ENCODE data around the gene C8B.

The C8B gene

GRCh38 chr1:56965916-56966697 lies at the start of gene C8B:
Gene C8B (minus strand): TSS chr1:56966015. CDS start chr1:56965948, 67 bp downstream.
- DNase-seq (ENCODE audit: low read depth): no peak

DNA sequence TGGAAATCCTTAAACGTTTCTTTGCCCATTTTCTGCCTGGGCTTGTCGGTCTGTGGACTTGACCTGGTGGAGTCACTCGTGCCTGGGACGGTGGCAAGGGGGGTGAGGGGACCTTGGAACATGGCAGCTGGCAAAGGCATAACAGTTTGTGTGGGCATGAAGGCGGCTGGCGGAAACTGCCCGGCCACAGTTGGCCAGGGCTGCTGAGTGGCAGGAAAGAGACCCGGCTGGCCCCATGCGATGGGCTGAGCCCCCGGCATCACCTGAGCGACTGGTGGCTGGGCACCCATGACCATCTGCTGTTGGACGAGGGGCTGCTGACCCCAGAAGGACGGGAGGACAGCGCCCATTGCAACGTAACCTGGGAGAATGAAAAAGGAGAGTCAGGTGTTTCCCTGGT lies 49.3 kb upstream of the C8B start:
- no peak for DNase-seq (ENCODE audit: low read depth)

DNA sequence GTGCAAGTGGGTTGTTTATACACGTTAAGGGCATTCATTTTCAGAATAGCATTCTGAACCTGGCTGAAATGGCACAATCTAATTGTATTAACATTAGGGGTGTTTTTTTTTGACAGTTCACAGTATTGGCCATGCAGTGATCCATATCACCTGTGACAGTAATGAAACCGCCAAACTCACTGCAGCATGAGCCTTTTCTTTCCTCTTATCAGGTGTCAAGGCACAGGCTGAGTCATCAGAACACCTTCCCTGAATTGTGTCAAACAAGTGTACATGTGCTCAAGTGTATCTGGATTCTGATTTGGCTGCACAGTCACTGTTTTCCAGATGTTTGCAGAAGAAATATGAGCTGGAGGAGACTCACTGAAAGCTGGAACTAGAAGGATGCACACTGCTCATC lies 47.7 kb upstream of the C8B start:
- DNase-seq (ENCODE audit: low read depth): no peak

DNA sequence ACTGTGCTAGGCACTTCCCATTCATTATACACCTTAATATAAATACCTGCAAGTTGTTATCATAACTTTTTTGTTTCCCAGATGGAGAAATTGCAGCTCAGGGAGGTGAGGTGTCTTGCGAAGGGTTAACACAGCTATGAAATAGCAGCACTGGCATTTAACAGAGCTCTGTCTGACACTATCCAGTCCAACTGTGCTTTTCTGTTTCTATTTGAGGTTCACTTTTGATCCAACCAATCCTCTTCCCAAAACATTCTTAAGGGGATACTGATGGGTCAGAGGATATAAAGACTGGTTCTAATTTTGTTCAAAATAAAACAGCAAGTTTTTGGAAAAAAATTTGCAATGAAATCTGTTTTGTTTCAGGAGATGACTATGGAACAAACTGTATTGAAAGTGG lies 46.5 kb upstream of the C8B start:
- DNase-seq (ENCODE audit: low read depth): no peak

- DNase-seq (ENCODE audit: low read depth): no peak
Measured at GRCh38 chr1:57010511-57010910, 44.7 kb upstream of the C8B start.

DNA sequence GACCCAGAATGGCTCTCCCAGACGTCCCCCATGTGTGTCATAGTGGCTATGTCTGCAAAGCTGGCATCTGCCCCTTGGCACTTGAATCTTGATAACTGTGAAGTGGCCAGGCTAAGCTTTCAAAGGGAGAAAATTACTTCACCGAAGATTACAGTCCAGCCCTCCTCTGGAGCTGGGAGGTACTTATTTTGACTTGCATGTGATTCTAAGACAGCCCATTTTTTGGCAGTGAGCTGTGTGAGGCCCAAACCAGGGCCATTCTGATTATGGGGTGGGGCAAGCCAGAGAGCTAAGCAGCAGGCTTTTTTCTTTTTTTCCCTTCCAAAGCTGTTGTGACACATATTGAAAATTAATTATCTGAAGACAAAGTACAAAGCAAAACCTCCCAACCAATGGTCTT lies 42.1 kb upstream of the C8B start:
- no peak for DNase-seq (ENCODE audit: low read depth)

DNA sequence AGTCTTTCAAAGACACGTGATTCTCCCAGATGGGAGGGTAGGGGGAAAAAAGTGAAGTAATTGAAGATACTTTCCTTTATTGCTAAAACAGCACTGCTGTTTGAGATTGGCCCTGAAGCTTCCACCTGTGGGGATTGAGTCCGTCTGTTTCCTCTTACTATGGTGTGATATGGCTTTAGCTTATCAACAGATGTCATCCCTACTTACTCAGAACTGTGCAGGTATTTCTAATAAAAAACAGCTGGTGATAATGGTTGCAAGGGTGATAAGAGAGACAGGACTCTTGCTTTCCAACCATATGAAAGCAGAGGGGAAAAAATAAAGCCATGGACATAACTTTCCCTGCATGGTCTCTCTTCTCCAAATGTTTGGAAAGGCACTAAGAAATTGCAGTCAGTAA lies 41.7 kb upstream of the C8B start:
- DNase-seq (ENCODE audit: low read depth): no peak

DNA sequence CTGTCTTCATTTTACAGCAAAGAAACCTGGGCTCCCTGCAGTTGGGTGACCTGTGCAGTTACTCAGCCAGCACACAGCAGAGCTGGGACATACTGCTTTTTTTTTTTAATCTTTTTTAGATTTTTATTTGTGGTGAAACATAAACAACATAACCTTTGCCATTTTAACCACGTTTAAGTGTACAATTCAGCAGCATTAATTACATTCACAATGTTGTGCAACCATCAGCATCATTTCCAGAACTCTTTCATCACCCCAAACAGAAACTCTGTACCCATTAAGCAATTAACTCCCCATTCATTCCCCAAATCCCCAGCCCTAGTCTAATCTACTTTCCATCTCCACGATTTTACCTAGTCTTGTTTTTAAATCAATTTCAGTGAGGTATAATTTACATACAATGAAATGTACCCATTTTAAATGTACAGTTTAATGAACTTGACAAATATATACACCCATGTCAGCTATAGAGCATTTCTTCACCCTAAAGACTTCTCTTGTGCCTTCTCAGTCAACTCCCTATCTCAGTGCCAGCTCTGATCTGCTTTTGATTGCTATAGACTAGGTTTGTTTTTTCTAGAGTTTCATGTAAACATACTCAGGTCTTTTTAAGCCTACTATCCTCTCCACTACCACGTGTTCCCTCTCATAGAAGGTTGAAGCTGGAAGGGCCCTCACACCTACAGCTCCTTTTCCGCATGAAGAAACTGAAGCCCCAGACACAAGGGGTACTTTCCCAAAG lies 37.8 kb upstream of the C8B start:
- DNase-seq (ENCODE audit: low read depth): no peak

DNA sequence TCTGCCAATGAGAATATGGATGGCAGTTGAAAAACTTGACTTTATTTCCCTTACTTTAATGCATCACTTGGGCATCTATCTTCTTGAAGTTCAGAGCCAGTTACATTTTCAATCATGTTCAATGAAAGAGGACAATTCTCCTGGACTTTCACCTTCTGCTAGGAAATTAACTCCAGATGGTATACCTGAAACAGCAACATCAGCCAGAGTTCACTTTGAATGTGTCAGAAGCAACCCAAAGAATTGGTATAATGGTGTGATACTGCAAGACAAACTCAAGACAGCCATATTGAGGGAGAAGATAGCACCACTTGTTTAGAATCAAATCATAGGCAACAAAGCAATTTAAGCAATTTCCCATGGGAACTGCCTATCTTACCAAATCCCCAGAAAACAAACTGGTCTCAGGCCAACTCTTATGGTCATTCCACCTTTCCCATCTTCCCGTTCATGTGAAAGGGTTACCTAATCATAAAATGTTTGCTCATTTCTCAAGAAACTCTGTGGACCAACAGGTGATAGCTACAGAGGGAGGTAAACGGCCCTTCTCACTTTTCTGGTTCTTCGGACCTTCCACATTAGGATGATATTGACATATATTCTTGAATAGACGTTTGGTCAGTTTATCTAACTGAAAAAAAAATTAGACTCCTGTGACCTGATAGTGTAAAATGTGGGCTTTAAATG lies 29.7 kb upstream of the C8B start:
- DNase-seq (ENCODE audit: low read depth): no peak

DNA sequence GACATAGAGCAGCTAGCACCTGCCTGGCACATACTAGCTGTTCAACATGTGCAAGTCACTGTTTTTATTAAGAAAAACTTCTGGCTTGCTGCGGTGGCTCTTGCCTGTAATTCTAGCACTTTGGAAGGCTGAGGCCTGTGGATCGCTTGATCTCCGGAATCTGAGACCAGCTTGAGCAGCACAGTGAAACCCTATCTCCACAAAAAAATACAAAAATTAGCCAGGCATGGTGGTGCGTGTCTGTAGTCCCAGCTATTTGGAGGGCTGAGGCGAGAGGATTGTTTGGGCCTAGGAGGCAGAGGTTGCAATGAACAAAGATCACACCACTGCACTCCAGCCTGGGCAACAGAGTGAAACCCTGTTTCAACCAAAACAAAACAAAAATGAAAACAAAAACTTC lies 27.7 kb upstream of the C8B start:
- no peak for DNase-seq (ENCODE audit: low read depth)

GRCh38 chr1:56992318-56993125 lies 26.7 kb upstream of the C8B start:
- DNase-seq (ENCODE audit: low read depth): no peak

DNA sequence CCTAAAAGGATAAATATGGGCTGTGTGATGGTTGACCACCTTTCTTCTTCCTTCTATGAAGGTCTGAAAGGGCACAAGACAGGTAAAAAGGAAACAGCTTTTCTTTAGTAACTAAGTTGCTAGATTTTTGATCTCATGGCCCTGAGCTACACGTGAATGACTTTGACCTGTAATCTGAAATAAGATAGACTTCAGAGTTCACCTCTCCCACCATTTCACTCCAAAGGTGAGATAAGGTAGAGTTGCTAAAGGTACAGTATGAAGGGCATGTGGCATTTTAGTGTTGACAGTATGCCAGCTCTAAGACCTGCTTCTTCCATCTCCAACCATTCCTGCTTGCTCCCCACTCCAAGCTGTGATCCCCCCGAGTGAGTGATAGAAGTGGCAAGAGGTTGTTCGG lies 25.8 kb upstream of the C8B start:
- no peak for DNase-seq (ENCODE audit: low read depth)

DNA sequence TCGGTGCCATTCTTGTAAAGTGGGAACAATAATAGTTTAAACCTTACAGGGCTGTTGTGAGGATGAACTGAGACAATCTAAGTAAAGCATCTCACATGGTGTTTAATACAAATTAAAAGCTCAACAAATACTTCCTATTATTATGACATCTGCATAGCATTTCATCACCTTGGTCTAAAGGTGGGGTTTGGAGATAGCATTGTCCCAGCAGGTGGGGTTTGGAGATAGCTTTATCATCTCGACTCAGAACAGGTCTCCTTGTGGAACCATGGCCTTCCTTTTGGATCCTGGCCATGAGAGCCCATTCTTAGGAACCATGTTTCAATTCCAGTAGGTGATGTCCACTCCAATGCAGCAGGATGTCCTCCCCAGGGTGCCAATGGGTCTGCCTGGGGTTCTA lies 20.6 kb upstream of the C8B start:
- no peak for DNase-seq (ENCODE audit: low read depth)

DNA sequence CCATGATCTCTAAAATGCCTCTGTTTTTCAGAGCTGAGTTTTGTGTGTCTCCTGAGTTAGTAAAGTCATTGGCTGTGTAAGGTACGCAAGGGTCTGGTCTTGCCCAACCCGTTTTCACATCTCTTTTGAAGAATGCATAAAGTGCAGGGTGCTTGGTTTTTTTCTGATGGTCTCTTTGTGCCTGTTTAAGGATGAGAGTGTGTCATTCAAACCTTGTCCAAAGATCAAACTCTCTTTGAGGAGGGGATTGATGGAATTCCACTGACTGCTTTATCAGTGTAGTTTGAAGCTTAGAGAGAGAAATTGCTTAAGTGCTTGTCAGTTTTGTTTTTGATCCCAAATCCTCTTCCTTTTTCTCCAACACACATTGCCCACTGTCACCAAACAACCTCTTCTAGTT lies 20.0 kb upstream of the C8B start:
- no peak for DNase-seq (ENCODE audit: low read depth)

- no peak for DNase-seq (ENCODE audit: low read depth)
Measured at GRCh38 chr1:56983484-56983883, 17.7 kb upstream of the C8B start.

- no peak for DNase-seq (ENCODE audit: low read depth)
Measured at GRCh38 chr1:56979986-56980755, 14.4 kb upstream of the C8B start.

GRCh38 chr1:56978819-56979218 lies 13.0 kb upstream of the C8B start:
- DNase-seq (ENCODE audit: low read depth): no peak

GRCh38 chr1:56977910-56978309 lies 12.1 kb upstream of the C8B start:
- no peak for DNase-seq (ENCODE audit: low read depth)

- no peak for DNase-seq (ENCODE audit: low read depth)
Measured at GRCh38 chr1:56975446-56975845, 9.6 kb upstream of the C8B start.

DNA sequence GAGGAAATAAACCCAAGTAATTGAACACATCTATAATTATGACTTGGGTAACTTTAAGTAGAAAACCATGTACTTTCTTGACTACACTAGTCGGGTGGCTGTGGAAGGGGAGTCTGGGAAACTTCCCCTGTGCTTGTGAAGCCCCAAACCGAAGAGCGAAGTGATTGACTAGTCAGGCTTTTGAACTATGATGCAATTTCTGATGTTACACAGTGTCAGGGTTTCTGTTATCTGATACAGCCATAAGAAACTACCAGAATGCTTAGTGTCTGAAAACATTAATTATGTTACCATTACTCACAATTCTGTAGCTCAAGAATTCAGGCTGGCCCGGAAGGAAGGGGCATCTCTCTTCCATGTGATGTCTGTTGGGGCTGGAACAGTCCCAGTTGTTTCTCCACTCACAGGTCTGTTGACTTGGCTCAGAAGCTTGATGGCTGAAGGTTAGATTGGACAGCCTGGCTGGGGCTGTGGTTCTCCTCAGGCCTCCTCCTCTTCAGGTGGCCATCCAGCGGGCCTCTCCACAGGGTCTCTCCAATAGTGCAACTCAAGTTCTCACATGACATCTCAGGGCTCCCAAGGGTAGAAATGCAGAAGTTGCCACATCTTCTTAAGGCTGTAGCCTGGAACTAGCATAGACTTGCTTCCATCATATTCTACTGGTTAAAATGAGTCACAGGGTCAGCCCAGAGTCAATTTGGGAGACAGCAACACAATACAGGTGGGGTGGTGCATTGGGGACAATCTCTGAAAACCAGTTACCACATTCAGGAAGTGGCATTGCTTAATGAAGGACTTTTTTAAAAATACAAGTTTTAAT lies 8.3 kb upstream of the C8B start:
- no peak for DNase-seq (ENCODE audit: low read depth)

DNA sequence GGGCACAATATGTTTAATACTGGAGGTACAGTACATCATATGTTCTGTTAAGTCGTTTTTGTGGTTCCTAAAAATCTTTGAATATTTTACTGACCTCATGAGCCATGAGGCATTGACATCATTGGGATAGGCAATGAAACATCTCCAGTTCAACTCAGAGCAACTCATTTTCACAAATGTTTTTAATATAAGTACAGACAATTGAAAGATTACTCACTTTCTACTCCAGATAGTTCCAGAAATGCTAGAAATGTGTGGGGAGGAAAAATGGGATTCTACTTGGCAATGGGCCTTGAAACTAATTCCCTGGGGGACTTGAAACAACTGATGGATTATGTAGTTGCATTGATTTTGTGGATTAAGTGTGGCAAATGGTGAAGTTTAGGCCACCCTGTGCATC lies 7.2 kb upstream of the C8B start:
- no peak for DNase-seq (ENCODE audit: low read depth)
